SK-N-MC (cell line): ENCODE data around the gene ANK3.

Source experiments
- DNase-seq: peaks from one replicate; pipeline ENCODE4 v3.0.0-alpha.2; 2011; ENCODE audit warnings: low read depth, low spot score
- H3K27ac ChIP-seq: fragments of 200-600 bp; sonication (generic); 2 replicates; pipeline ENCODE4 v1.5.1; 2016; ENCODE audit warnings: mixed run types
- H3K36me3 ChIP-seq: fragments of 200-600 bp; sonication (generic); 2 replicates; pipeline ENCODE4 v1.6.1; 2017; ENCODE audit warnings: antibody characterized with exemption, low read length, mixed read lengths; ENCODE audit not compliant: insufficient read depth
- H3K4me3 ChIP-seq: fragments of 200-600 bp; sonication (generic); 2 replicates; pipeline ENCODE4 v1.5.1; 2016
- H3K9ac ChIP-seq: fragments of 200-600 bp; sonication (generic); 2 replicates; pipeline ENCODE4 v1.8.0; 2017; ENCODE audit warnings: mixed run types, mixed read lengths; ENCODE audit not compliant: insufficient read length
- H3K9me3 ChIP-seq: fragments of 200-600 bp; sonication (generic); 2 replicates; pipeline ENCODE4 v1.6.1; 2017; ENCODE audit warnings: low read depth, mild to moderate bottlenecking, antibody characterized with exemption, low read length, moderate library complexity, mixed read lengths
- EZH2 ChIP-seq: fragments of 200-600 bp; sonication (generic); IDR thresholded peaks from one replicate; pipeline ENCODE4 v1.6.1; 2017; ENCODE audit warnings: antibody characterized with exemption
- FOXP2 ChIP-seq: optimal IDR thresholded peaks from 2 replicates; pipeline ENCODE3; 2011; ENCODE audit warnings: mild to moderate bottlenecking, moderate library complexity; ENCODE audit not compliant: insufficient read depth; ENCODE audit errors: extremely low read length, control extremely low read depth
- POLR2AphosphoS5 ChIP-seq: IDR thresholded peaks from 2 replicates; pipeline ENCODE4 v1.6.1; 2012; ENCODE audit warnings: mild to moderate bottlenecking, low read depth, low read length, borderline replicate concordance

The ANK3 gene

GRCh38 chr10:60186315-60187071 lies 203.2 kb downstream of the ANK3 start:
- Histone ChIP-seq H3K36me3 (no peaks in the 10 kb centered on the region), H3K9ac (no peak overlapping the region), H3K9me3 (no peaks in the 10 kb centered on the region), H3K4me3 (no peak overlapping the region), H3K27ac (no peak overlapping the region)
- DNase-seq: no peak
- TF ChIP-seq FOXP2 (no peak), EZH2 (no peak), POLR2AphosphoS5 (no peak)

GRCh38 chr10:60185421-60185820 lies 204.3 kb downstream of the ANK3 start:
- H3K9me3 ChIP-seq: no peaks in the 10 kb centered on the region
- no peak for DNase-seq
- TF ChIP-seq FOXP2 (no peak), POLR2AphosphoS5 (no peak), EZH2 (no peak)
- no peak overlapping the region for H3K27ac ChIP-seq
- H3K4me3 ChIP-seq: no peak overlapping the region
- H3K9ac ChIP-seq: no peak overlapping the region
- H3K36me3 ChIP-seq: no peaks in the 10 kb centered on the region

DNA sequence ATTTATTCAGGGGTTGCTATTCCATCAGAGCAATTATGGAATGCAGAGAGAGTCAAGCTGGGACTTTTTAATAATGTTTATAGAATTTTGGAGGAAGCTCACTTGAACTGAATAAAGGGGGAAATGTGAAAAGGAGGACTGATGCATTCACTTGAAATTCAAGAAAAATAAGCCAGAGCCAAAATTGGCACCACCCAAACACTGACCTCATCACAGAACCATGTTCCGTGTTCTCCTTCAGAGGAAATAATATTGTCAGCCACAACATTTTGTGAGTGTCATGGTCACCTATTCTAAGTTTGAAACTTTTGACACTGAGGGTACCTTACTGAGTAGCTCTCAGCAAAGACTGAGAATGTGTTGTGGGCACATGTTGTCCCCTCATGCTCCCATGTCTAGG lies 207.0 kb downstream of the ANK3 start:
- Histone ChIP-seq H3K4me3 (no peak overlapping the region), H3K27ac (no peak overlapping the region), H3K9me3 (no peaks in the 10 kb centered on the region), H3K36me3 (no peaks in the 10 kb centered on the region), H3K9ac (no peak overlapping the region)
- no peak for TF ChIP-seq FOXP2
- TF ChIP-seq EZH2: no peak
- no peak for TF ChIP-seq POLR2AphosphoS5
- DNase-seq: no peak

GRCh38 chr10:60176925-60177324 lies 212.8 kb downstream of the ANK3 start:
- Histone ChIP-seq H3K9me3 (no peaks in the 10 kb centered on the region), H3K9ac (no peak overlapping the region), H3K36me3 (no peaks in the 10 kb centered on the region), H3K27ac (no peak overlapping the region), H3K4me3 (no peak overlapping the region)
- no peak for DNase-seq
- TF ChIP-seq POLR2AphosphoS5: no peak
- TF ChIP-seq FOXP2: no peak
- no peak for TF ChIP-seq EZH2

GRCh38 chr10:60175441-60175971 lies 214.2 kb downstream of the ANK3 start:
- no peaks in the 10 kb centered on the region for H3K36me3 ChIP-seq
- no peak overlapping the region for H3K9ac ChIP-seq
- H3K27ac ChIP-seq: no peak overlapping the region

GRCh38 chr10:60172363-60172990 lies 217.2 kb downstream of the ANK3 start:
- Histone ChIP-seq H3K4me3 (no peak overlapping the region), H3K36me3 (no peaks in the 10 kb centered on the region), H3K27ac (no peak overlapping the region), H3K9ac (no peak overlapping the region), H3K9me3 (no peaks in the 10 kb centered on the region)
- DNase-seq: no peak
- no peak for TF ChIP-seq FOXP2

More at GRCh38 chr10:60175441-60175971, 214.2 kb downstream of the ANK3 start:
- DNase-seq: no peak
- TF ChIP-seq EZH2: no peak
- no peak for TF ChIP-seq POLR2AphosphoS5
- TF ChIP-seq FOXP2: no peak
- H3K9me3 ChIP-seq: no peaks in the 10 kb centered on the region
- no peak overlapping the region for H3K4me3 ChIP-seq

GRCh38 chr10:60171436-60172013 lies 218.2 kb downstream of the ANK3 start:
- no peaks in the 10 kb centered on the region for H3K36me3 ChIP-seq
- H3K9me3 ChIP-seq: no peaks in the 10 kb centered on the region
- H3K27ac ChIP-seq: no peak overlapping the region
- TF ChIP-seq POLR2AphosphoS5: no peak
- no peak for TF ChIP-seq FOXP2
- no peak for TF ChIP-seq EZH2
- H3K9ac ChIP-seq: no peak overlapping the region
- no peak for DNase-seq
- H3K4me3 ChIP-seq: no peak overlapping the region

DNA sequence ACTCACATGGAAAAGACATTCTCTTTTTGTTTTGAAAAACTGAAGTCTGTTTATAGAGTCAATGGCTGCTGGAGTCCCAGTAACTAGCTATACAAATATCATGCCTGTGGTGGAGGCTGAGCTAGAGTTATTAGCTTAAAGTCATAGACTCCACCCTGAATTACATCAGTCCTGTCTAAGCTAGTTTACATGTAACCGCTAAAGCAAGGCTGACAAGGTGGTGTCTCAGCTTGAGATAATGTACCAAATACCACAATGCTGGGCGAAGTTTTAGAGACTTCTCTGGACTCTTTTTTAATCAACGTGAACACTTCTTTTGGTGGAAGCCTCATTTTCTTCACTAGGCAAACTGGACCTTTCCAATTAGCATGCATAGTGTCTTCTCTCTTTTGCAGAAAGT lies 219.4 kb downstream of the ANK3 start:
- H3K27ac ChIP-seq: no peak overlapping the region
- DNase-seq: no peak
- no peaks in the 10 kb centered on the region for H3K9me3 ChIP-seq
- no peak overlapping the region for H3K9ac ChIP-seq
- no peak overlapping the region for H3K4me3 ChIP-seq
- no peaks in the 10 kb centered on the region for H3K36me3 ChIP-seq
- TF ChIP-seq EZH2 (no peak), POLR2AphosphoS5 (no peak), FOXP2 (no peak)
